Hypothalamus (tissue), 51 donors: Measurements from ENCODE around the gene ASTN2.

Experiments used
- DNase-seq, 51 donors: peaks; one replicate each; lab custom pipeline; 2025; lab: John Stamatoyannopoulos, UW

Gene ASTN2, protein sequence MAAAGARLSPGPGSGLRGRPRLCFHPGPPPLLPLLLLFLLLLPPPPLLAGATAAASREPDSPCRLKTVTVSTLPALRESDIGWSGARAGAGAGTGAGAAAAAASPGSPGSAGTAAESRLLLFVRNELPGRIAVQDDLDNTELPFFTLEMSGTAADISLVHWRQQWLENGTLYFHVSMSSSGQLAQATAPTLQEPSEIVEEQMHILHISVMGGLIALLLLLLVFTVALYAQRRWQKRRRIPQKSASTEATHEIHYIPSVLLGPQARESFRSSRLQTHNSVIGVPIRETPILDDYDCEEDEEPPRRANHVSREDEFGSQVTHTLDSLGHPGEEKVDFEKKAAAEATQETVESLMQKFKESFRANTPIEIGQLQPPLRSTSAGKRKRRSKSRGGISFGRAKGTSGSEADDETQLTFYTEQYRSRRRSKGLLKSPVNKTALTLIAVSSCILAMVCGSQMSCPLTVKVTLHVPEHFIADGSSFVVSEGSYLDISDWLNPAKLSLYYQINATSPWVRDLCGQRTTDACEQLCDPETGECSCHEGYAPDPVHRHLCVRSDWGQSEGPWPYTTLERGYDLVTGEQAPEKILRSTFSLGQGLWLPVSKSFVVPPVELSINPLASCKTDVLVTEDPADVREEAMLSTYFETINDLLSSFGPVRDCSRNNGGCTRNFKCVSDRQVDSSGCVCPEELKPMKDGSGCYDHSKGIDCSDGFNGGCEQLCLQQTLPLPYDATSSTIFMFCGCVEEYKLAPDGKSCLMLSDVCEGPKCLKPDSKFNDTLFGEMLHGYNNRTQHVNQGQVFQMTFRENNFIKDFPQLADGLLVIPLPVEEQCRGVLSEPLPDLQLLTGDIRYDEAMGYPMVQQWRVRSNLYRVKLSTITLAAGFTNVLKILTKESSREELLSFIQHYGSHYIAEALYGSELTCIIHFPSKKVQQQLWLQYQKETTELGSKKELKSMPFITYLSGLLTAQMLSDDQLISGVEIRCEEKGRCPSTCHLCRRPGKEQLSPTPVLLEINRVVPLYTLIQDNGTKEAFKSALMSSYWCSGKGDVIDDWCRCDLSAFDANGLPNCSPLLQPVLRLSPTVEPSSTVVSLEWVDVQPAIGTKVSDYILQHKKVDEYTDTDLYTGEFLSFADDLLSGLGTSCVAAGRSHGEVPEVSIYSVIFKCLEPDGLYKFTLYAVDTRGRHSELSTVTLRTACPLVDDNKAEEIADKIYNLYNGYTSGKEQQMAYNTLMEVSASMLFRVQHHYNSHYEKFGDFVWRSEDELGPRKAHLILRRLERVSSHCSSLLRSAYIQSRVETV (N-terminal part only)

GRCh38 chr9:117414906-117415331 lies at the start of gene ASTN2:
Gene ASTN2, minus strand, starts transcription at chr9:117415057. Its CDS starts 119 bp downstream, at chr9:117414938.
- peak in 38 of 51 donors; percentile 28 to 75 (median 58) for DNase-seq

GRCh38 chr9:117462861-117463260 lies 48.0 kb upstream of the ASTN2 start:
- peak in 12 of 51 donors; percentile 2 to 15 (median 8) for DNase-seq

GRCh38 chr9:117461386-117461785 lies 46.5 kb upstream of the ASTN2 start:
- no peak for DNase-seq

DNA sequence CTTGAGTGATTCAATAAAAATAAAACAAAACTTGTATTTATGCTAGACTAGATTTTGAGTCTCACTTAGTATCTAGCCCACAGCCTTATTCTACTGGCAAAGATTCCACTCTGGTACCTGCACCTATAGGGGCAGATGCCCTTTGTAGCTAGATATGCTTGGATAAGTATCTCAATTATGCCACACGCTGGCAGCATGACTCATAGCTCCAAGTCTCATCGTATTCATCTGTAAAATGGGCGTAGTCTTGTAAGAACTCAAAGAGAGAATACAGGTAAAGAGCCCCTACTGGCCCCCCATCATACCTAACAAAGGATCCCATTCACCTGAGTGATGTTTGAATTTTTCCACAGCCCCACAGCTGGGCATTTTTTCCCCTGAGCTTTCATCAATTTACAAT lies 45.9 kb upstream of the ASTN2 start:
- DNase-seq: no peak

DNA sequence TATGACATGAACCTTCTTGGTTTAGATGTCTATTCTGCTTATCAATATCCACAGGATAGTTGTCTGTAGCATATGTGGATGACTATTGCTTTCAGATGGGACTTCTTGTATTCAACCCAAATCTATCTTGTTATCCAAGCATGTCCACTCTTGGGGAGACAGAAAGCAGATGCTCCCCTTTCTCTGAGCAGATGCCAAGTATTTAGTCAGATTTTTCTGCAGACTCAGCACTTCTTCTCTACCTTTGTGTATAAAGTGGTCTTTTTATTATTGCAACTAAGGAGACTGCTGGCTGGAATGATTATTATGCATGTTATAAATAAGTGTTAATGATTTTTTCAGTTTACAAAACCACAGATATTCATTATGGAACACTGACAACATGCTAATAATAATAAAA lies 45.1 kb upstream of the ASTN2 start:
- DNase-seq: no peak

GRCh38 chr9:117458066-117458465 lies 43.2 kb upstream of the ASTN2 start:
- no peak for DNase-seq

- DNase-seq: no peak
Observed at GRCh38 chr9:117454711-117455110, 39.9 kb upstream of the ASTN2 start.

GRCh38 chr9:117453737-117454136 lies 38.9 kb upstream of the ASTN2 start:
- no peak for DNase-seq

DNA sequence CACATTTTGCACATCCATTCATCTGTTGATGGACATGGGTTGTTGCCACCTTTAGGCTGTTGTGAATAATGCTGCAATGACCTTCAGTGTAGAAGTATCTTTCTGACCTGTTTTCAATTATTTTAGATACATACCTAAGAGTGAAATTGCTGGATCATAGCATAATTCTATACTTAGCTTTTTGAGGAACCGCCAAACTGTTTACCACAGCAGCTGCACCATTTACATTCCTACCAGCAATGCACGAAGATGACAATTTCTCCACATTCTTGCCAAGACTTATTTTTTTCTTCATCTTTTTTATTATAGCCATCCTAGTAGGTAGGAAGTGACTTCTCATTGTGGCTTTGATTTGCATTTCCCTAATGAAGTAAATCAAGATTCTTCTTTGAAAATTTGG lies 36.5 kb upstream of the ASTN2 start:
- no peak for DNase-seq

DNA sequence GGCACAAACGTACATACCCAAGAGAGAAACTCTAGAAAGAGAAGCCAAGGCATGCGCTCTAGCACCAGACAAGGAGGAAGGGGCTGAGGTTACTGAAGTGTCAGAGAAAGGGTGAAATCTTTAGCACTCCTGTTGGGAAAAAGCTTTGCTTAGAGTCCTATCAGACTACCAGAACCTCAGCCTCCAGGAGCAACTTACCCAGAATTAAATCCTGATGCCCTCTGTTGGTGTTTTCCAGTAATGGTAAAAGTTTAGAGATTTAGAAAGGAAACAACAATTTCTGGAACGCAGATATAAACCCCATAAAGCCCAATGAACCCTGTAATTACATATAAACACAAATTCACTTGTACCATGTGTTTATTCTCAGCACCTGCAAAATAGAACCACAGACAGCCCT lies 33.2 kb upstream of the ASTN2 start:
- DNase-seq: no peak

DNA sequence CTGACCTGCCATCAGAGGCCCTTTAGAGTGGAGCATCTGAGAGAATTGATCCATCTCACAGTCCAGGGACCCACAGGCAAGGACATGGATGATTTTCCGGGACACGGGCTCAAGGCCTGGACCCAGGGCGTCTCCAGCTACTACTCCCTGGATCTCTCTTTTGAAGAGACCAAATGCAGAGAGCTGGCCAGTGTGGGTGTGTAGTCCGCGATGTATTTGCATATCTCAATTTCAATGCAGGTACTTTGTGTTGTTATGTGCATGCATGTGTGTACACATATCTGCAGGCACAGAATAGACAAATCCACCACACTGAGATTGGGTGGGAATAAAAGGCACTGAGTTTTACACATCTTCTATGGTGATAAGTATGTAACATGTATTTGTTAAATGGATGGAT lies 30.8 kb upstream of the ASTN2 start:
- no peak for DNase-seq

GRCh38 chr9:117444501-117444900 lies 29.6 kb upstream of the ASTN2 start:
- DNase-seq: no peak

DNA sequence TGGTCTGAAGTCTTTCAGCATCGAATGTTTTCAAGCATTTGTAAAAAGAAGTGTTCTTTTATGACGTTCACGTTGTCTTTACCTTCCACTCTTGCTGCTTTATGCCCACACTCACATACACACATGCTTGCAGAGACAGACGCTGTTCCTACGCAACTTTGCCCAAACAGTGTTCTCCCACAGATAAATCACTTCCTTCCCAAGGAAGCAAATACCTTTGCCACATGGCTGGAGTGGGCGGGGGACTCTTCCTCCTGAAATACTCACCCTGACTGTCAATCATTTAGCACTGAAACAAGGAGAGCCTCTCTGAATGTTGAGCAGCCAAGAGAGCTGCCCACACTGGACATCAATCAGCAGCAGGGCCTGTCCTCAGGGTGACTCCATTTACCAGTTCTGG lies 22.4 kb upstream of the ASTN2 start:
- no peak for DNase-seq

- DNase-seq: peak in 8 of 51 donors; percentile 1 to 36 (median 6)
Observed at GRCh38 chr9:117435630-117436261, 20.9 kb upstream of the ASTN2 start.

DNA sequence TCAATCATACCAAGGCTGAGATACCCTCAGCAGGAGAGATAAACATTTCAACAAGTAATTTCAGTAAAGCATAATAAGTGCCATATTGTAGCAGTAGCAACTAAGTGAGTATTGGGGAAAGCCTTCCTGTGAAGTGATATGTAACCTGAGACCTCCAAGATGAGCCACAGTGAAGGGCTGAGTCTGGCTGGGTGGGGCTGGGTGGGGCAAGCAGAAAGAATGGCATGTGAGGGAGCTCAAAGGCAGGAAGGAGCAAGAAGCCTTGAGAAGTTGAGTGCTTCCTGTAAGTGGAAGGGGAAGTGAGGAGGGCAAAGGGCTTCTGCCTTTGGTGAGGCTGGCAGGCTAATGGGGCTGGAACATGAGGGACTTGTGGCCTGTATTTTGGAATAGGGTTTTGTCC lies 19.7 kb upstream of the ASTN2 start:
- DNase-seq: no peak

- DNase-seq: no peak
Observed at GRCh38 chr9:117430813-117431212, 16.0 kb upstream of the ASTN2 start.

DNA sequence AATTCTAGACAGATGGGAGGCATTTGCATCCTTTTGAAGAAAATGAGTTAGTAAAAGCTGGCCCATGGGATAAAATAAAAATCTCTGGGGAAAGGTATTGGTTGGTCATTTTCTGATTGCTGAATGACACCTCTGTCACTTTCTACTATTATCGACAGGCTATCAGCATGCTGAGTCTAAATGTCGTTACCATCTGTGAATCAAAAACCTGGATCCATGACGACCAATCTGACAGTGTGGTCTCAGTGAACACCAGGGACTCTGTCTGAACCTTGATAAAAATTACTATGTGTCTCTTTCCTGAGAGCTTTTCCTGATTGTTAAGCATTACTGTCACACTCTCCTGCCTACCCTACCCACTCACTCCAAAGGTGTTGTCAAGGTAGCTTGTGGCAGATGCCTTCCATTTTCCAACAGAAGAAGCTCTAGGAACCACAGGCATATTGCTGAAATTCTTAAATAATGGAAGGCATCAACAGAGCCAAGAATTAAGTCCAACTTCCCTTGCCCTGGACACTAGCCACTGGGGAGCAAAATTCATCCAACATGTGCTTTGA lies 12.6 kb upstream of the ASTN2 start:
- no peak for DNase-seq

- DNase-seq: no peak
Observed at GRCh38 chr9:117425566-117425965, 10.7 kb upstream of the ASTN2 start.

- DNase-seq: no peak
Observed at GRCh38 chr9:117424291-117424690, 9.4 kb upstream of the ASTN2 start.

DNA sequence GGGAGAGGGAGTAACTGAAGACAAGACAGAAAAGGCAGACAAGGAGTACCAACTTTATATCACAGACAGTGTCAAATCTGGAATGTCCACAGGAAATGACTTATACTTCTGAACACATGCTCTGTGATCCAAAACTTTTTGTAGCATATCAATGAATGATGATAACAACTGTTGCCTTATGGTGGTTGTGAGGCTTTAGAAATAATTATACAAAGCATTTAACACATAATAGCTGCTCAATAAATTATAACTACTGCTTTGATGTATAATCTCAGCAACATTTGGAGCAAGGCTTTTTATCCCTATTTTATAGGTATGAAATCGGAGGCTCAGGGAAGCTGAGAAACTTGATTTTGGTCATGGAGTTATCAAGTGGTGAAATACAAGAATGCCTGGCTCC lies 3.3 kb upstream of the ASTN2 start:
- DNase-seq: no peak
